Inflammatory macrophage (primary cell): Measurements from ENCODE around the gene NRM.
"Not testable (repeated sequence)": the region's sequence is repeated elsewhere in the genome, so short reads cannot be mapped to it uniquely, and the experiment has no call there.

Source experiments
- DNase-seq, 2 donors: peaks; one replicate each; pipeline ENCODE4 v3.0.0-alpha.2; 2020 to 2022

The NRM gene

DNA sequence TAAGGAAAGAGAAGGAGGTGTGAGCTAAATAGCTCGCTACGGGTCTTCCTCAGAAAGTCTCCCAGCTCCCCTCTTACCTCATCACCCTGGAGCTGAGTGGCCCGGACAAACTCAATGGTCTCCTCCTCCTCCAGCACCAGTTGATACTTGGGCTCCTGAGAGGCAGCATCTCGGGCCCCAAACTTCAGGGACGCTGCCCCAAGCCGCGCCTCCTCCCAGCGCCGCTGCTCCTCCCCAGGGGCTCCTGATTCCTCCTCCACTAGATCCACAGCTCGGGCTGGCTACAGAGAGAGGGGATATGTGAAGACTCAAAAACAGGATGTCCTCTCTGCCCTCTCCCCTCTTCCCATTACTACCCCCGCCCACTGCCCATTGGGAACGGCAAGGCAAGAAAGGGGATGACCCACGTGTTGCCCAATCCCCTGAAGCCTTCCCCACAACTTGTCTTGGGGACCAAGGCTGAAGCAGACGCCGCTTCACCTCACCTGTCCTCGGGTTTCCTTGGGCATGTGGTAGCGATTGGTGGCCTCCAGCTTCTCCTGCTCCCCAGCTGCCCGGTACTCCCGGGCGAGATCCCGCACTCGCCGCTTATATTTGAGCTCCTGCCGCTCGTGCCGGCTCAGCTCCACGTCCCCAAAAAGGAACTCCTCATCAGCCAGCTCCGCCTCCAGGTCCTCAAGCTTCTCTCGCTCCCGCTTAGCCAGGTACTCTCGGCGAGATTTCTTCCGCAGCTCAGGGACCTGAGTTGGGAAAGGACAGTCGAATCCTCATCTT is 25.6 kb downstream of the NRM start:
- DNase-seq: no peak

- not testable (repeated sequence) for DNase-seq
Measured at GRCh38 chr6:30657922-30658321, 32.9 kb downstream of the NRM start.

DNA sequence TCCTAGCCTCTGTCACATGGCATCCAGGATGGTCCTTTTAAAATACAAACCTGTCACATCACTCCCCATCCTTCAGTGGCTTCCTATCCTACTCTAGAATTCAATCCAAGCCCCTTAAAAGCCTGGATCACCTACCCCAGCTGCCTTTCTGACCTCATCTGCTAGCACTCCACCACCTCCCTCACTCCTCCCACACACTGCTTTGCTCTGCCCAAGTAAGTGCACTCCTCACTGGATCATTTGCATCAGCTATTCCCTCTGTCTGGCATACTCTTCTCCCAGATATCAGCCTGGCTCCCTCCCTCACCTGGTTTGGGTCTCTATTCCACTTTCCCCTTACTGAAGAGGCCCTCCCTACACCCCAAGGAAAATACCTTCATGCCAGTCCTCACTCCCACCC is 33.3 kb downstream of the NRM start:
- no peak for DNase-seq

- peak; percentile 81 for DNase-seq
Measured at GRCh38 chr6:30656513-30656912, 34.3 kb downstream of the NRM start.

- no peak for DNase-seq
Measured at GRCh38 chr6:30655743-30656094, 35.1 kb downstream of the NRM start.

DNA sequence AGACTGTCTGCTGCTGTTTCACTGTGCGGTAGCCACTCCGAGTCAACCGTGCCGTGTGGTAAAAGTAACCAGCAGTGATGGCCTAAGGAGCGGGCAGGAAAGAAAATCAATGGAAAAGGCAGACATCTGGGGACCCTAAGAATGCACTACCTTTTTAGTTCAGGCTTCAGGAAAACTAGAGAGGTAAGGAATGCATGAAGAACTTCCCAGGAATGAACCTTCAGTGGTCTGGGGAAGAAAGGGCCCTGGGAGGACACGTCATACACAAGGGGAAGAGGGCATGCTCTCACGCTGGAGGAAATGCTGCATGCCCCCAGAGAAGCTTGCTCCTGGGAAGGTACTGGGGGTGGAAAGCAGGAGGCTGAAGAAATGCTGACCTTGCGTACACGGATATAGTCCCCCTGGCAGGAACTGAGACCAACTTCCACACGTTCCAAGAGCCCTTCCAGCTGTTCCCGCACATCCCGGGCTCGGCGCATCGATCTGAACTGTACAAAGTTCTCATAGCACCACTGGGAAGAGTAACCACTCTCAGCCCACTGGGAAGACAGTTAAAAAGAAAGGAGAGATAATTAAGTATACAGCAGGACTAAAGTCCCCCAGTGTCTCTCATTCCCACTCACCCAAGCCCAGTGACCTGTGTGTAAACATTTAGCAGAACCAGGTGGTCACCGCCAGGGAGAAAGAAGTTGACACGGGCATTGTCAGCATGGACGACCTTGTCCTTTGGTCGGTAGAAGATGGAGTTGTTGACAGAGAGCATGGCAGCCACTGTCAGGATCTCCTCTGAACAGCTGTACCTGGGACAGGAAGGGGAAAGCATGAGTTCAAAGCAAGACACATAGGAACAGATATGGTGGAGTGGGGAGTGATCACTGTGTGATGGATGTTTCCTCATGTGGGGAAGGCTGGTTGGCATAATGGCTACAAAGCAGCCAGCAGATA is 35.7 kb downstream of the NRM start:
- DNase-seq: no peak

DNA sequence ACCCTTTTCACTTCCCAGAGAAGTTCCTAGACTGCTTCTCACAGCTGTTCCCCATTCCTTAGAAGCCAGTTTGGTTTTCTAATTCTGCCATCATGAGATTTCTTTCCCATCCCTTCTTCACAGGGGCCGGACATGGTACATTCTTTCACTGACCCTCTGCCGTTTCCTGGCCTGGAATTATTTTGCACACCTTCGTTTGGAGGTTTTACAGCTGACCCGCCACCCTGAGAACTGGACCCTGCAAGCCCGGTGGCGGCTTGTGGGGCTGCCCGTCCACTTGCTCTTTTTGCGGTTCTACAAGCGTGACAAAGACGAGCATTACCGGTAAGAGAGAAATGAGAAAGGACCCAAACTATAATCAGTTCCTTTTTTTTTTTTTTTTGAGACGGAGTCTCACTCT is 39.6 kb downstream of the NRM start:
- no peak for DNase-seq

- peak; percentile 68 to 78 for DNase-seq
Measured at GRCh38 chr6:30647242-30648116, 43.3 kb downstream of the NRM start.

- DNase-seq: peak; percentile 89 to 94
Measured at GRCh38 chr6:30646450-30647241, 44.1 kb downstream of the NRM start, which contains the start of gene C6orf136. TSS of gene C6orf136 (plus strand) at chr6:30647133. CDS start at chr6:30647232, 99 bp downstream.

DNA sequence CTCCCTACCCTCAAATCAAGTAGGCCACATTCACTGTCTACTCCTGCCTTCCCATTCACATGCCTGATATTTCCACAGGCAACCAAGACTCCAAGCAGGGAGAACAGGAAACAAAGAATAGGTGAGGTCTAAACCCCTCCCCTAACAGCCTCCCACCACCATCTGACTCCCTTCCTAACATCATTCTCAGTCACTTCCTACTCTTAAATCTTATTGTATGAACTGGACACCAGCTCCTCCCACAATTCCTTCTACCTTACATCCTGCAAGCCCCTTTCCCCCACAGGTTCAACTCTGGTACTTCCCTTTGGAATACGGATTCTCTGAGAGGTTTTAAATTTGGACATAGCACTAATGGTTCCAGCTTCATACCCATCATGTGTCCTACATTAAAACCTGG is 44.8 kb downstream of the NRM start:
- DNase-seq: no peak

DNA sequence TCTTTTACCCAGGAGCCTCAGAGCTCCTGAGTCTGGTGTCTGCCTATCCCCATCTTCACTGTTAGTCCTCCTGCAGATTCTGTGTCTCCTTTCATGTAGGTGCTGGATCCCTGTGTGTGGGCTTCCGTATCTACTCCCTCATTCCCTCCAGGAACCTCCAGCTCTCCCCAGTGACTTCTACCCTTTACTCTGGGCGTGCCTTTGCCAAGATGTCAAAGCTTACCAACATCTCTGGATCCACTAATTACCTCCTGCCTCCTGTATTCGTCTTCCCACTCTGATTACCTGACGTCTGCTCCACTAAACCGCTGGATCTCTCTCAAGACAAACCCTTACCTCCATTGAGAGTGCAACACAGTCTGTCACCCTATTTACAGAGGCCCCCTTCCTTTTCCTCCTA is 46.0 kb downstream of the NRM start:
- no peak for DNase-seq

GRCh38 chr6:30643656-30644055 is 47.1 kb downstream of the NRM start:
- peak in 1 of 2 donors; percentile 11 for DNase-seq

- no peak for DNase-seq
Measured at GRCh38 chr6:30641048-30641447, 49.7 kb downstream of the NRM start.

DNA sequence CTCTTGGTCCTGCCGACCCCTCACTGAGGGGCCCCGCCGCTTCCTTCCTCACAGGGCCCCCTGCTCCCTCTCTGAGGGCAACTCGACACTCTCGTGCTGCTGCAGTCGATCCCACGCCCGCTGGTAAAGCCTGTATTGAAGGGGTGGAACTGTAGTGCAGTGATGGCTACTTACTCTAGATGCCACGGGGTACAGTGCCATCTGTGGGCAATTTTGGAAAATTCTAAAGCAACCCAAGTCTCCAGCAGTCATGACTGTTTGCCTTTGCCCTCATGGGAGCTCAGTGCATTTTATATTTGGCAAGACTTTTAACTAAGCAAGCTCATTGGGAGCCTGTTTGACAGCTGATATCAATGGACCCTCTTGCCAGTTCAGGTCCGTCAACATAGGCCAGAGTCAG is 50.3 kb downstream of the NRM start:
- DNase-seq: no peak
